ENCODE data around the gene F7. TPM values are rescaled to one million over a fixed set of nuclear protein-coding genes. Genes with fewer than 3 reads are reported as not detected.

F7 gene
- total RNA-seq, 1 experiment from 2014 or later = not detected

GRCh38 chr13:113087923-113088690, 17.5 kb upstream of the F7 start:
- H3K27me3 ChIP-seq (ENCODE audit: low read length) = no peaks in the 10 kb centered on the region
- intact Hi-C loops (cut with micrococcal nuclease) = no loop called here
- CTCF ChIA-PET = no interaction called here

DNA sequence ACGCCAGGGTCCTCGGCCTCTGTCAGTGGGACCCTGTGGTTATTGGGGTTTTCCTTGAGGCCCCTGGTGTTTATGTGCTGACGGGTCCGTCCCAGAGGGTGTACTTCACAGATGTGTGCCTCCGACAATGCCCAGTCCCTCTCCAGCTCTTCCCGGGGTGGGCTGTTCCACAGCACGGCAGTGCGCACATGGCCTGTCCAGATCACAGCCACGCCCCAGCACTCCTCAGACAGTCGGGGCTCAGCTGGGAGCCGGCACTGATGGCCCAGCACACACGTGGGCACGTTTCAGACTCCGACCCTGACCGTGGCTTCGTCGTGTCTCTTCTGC, 16.9 kb upstream of the F7 start:
- Histone ChIP-seq H2AFZ (ENCODE audit: low read length) (no peak overlapping the region), H3K9me3 (ENCODE audit: low read length) (no peaks in the 10 kb centered on the region), H4K20me1 (ENCODE audit: low read length) (no peaks in the 10 kb centered on the region), H3K4me1 (ENCODE audit: insufficient read depth, low read length) (no peaks in the 10 kb centered on the region), H3K4me3 (ENCODE audit: low read length) (no peak overlapping the region), H3K79me2 (ENCODE audit: low read length) (no peaks in the 10 kb centered on the region), H3K27ac (ENCODE audit: low read length) (no peak overlapping the region), H3K27me3 (ENCODE audit: low read length) (no peaks in the 10 kb centered on the region), H3F3A (ENCODE audit: low read length, unreplicated experiment) (no peaks in the 10 kb centered on the region), H3K9me2 (replicated peaks; ENCODE audit: low read length) (no peaks in the 10 kb centered on the region), H3K4me2 (ENCODE audit: low read length) (no peak overlapping the region), H3K9ac (ENCODE audit: low read length) (no peak overlapping the region), H3K36me3 (ENCODE audit: low read depth, low read length) (no peaks in the 10 kb centered on the region)
- BruUV-seq (replicated peaks) = no TSS peak
- CTCF ChIA-PET = no interaction called here
- TF ChIP-seq EZH2 (IDR thresholded peaks at IDR 0.05; ENCODE audit: low read length, unreplicated experiment) (no peak), EZH2phosphoT487 (IDR thresholded peaks at IDR 0.05; ENCODE audit: borderline replicate concordance, low read length) (no peak)
- TF ChIP-seq, protein P1, sequence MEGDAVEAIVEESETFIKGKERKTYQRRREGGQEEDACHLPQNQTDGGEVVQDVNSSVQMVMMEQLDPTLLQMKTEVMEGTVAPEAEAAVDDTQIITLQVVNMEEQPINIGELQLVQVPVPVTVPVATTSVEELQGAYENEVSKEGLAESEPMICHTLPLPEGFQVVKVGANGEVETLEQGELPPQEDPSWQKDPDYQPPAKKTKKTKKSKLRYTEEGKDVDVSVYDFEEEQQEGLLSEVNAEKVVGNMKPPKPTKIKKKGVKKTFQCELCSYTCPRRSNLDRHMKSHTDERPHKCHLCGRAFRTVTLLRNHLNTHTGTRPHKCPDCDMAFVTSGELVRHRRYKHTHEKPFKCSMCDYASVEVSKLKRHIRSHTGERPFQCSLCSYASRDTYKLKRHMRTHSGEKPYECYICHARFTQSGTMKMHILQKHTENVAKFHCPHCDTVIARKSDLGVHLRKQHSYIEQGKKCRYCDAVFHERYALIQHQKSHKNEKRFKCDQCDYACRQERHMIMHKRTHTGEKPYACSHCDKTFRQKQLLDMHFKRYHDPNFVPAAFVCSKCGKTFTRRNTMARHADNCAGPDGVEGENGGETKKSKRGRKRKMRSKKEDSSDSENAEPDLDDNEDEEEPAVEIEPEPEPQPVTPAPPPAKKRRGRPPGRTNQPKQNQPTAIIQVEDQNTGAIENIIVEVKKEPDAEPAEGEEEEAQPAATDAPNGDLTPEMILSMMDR (conservative IDR thresholded peaks at IDR 0.05; ENCODE audit: low read depth, low read length) = no peak
- no peak for DNase-seq
- POLR2A ChIA-PET (ENCODE audit: unreplicated experiment) = no interaction called here
- intact Hi-C loops (cut with micrococcal nuclease) = no loop called here
- ATAC-seq = no peak

More at GRCh38 chr13:113087923-113088690, 17.5 kb upstream of the F7 start:
- Histone ChIP-seq H3K9ac (ENCODE audit: low read length) (no peak overlapping the region), H4K20me1 (ENCODE audit: low read length) (no peaks in the 10 kb centered on the region), H2AFZ (ENCODE audit: low read length) (no peak overlapping the region), H3K9me2 (replicated peaks; ENCODE audit: low read length) (no peaks in the 10 kb centered on the region), H3K36me3 (ENCODE audit: low read depth, low read length) (no peaks in the 10 kb centered on the region), H3F3A (ENCODE audit: low read length, unreplicated experiment) (no peaks in the 10 kb centered on the region), H3K4me2 (ENCODE audit: low read length) (no peak overlapping the region), H3K4me1 (ENCODE audit: insufficient read depth, low read length) (peaks cover 4% of the 10 kb centered on the region; the same call in 1 of the 2 replicates), H3K4me3 (ENCODE audit: low read length) (no peak overlapping the region), H3K9me3 (ENCODE audit: low read length) (no peaks in the 10 kb centered on the region), H3K79me2 (ENCODE audit: low read length) (no peaks in the 10 kb centered on the region), H3K27ac (ENCODE audit: low read length) (no peak overlapping the region)
- DNase-seq (no peak), ATAC-seq (no peak)
- POLR2A ChIA-PET (ENCODE audit: unreplicated experiment) = no interaction called here
- no TSS peak for BruUV-seq (replicated peaks)
- no peak for TF ChIP-seq EZH2phosphoT487 (IDR thresholded peaks at IDR 0.05; ENCODE audit: borderline replicate concordance, low read length)
- TF ChIP-seq, protein P1 (conservative IDR thresholded peaks at IDR 0.05; ENCODE audit: low read depth, low read length) = no peak
- TF ChIP-seq EZH2 (IDR thresholded peaks at IDR 0.05; ENCODE audit: low read length, unreplicated experiment) = no peak

GRCh38 chr13:113089693-113090414, 15.7 kb upstream of the F7 start:
- H3K4me3 ChIP-seq (ENCODE audit: low read length) = no peak overlapping the region
- no peaks in the 10 kb centered on the region for H3K9me3 ChIP-seq (ENCODE audit: low read length)
- H3K4me2 ChIP-seq (ENCODE audit: low read length) = no peak overlapping the region
- intact Hi-C loops (cut with micrococcal nuclease) = no loop called here
- TF ChIP-seq, protein P1 (conservative IDR thresholded peaks at IDR 0.05; ENCODE audit: low read depth, low read length) = no peak
- TF ChIP-seq EZH2phosphoT487 (IDR thresholded peaks at IDR 0.05; ENCODE audit: borderline replicate concordance, low read length) (no peak), EZH2 (IDR thresholded peaks at IDR 0.05; ENCODE audit: low read length, unreplicated experiment) (no peak)
- no peaks in the 10 kb centered on the region for H3K4me1 ChIP-seq (ENCODE audit: insufficient read depth, low read length)
- no peak overlapping the region for H2AFZ ChIP-seq (ENCODE audit: low read length)
- ChIA-PET POLR2A (ENCODE audit: unreplicated experiment) (no interaction called here), CTCF (no interaction called here)
- no peak overlapping the region for H3K27ac ChIP-seq (ENCODE audit: low read length)
- H4K20me1 ChIP-seq (ENCODE audit: low read length) = no peaks in the 10 kb centered on the region
- H3K27me3 ChIP-seq (ENCODE audit: low read length) = no peaks in the 10 kb centered on the region
- H3F3A ChIP-seq (ENCODE audit: low read length, unreplicated experiment) = no peaks in the 10 kb centered on the region
- DNase-seq (no peak), ATAC-seq (no peak)
- H3K9ac ChIP-seq (ENCODE audit: low read length) = no peak overlapping the region
- H3K9me2 ChIP-seq (replicated peaks; ENCODE audit: low read length) = no peaks in the 10 kb centered on the region
- no peaks in the 10 kb centered on the region for H3K36me3 ChIP-seq (ENCODE audit: low read depth, low read length)
- no TSS peak for BruUV-seq (replicated peaks)
- H3K79me2 ChIP-seq (ENCODE audit: low read length) = no peaks in the 10 kb centered on the region

All from PC-3 (cell line).